Thymus (tissue), 11 donors: Measurements from ENCODE around the gene STAG3. TPM values are rescaled to one million over a fixed set of nuclear protein-coding genes. Genes with fewer than 3 reads are reported as not detected.
"Not testable (repeated sequence)": the region's sequence is repeated elsewhere in the genome, so short reads cannot be mapped to it uniquely, and the experiment has no call there.

Experiments used
- DNase-seq, 9 donors: peaks; one replicate each; pipeline ENCODE4 v3.0.0-alpha.2; 2013; ENCODE audit warnings: low spot score in 9 of 9, low read depth in 6 of 9, missing footprints in 1 of 9
- H3K27ac ChIP-seq, 2 donors: one replicate each; pipeline ENCODE4 v1.5.1; 2013; ENCODE audit warnings: control low read depth in 1 of 2, low read depth in 1 of 2, low read length in 1 of 2, mild to moderate bottlenecking in 1 of 2, moderate library complexity in 1 of 2
- H3K27me3 ChIP-seq, 2 donors: one replicate each; pipeline ENCODE4 v1.5.1; 2013; ENCODE audit warnings: low read length in 1 of 2; ENCODE audit not compliant: control insufficient read depth in 2 of 2, insufficient read depth in 1 of 2
- H3K36me3 ChIP-seq, 2 donors: one replicate each; pipeline ENCODE4 v1.5.1; 2013; ENCODE audit warnings: low read length in 1 of 2, mild to moderate bottlenecking in 1 of 2, moderate library complexity in 1 of 2; ENCODE audit not compliant: control insufficient read depth in 2 of 2, insufficient read depth in 2 of 2
- H3K4me1 ChIP-seq, 2 donors: one replicate each; pipeline ENCODE4 v1.5.1; 2013; ENCODE audit warnings: low read length in 2 of 2; ENCODE audit not compliant: control insufficient read depth in 2 of 2, insufficient read depth in 2 of 2
- H3K4me3 ChIP-seq, 2 donors: one replicate each; pipeline ENCODE4 v1.5.1; 2013; ENCODE audit warnings: low read length in 2 of 2, control low read depth in 1 of 2, mild to moderate bottlenecking in 1 of 2
- H3K9me3 ChIP-seq, 2 donors: one replicate each; pipeline ENCODE4 v1.5.1; 2013; ENCODE audit warnings: low read length in 1 of 2, mild to moderate bottlenecking in 1 of 2; ENCODE audit not compliant: control insufficient read depth in 2 of 2, insufficient read depth in 1 of 2
- WGBS: extraction: QIAGEN DNeasy Blood & Tissue Kit; methylation state at CpG from one replicate; pipeline ENCODE4 v1.1.7; 2013; 5-methylcytosine and 5-hydroxymethylcytosine counted together
- polyA plus RNA-seq: library from polyadenylated mRNA; stranded (reverse); fragments of 200-250 nt; gene quantifications from one replicate; pipeline ENCODE4 v1.2.3, GENCODE V29; 2013
- total RNA-seq: library from RNA; stranded (reverse); fragments of 120-200 nt; gene quantifications from one replicate; pipeline ENCODE4 v1.2.4, GENCODE V29; 2013
- donor health status: healthy.

The STAG3 gene
- total and polyA plus RNA-seq, 2 donors: 36.0 to 59.1 TPM

- peak in 3 of 9 donors; percentile 30 to 55 (median 41) for DNase-seq
- peak overlapping the region; percentile 71 to 99 for H3K4me3 ChIP-seq
- whole genome bisulfite sequencing: 25% methylated on average over 22 of the region's 22 CpGs
- no peaks in the 10 kb centered on the region for H3K27me3 ChIP-seq
- H3K36me3 ChIP-seq: peaks cover 28 to 52% of the 10 kb centered on the region in 2 donors
- peaks cover 0 to 7% of the 10 kb centered on the region in 2 donors for H3K9me3 ChIP-seq
- peak overlapping the region; percentile 98 to 100 for H3K27ac ChIP-seq
- peaks cover 7 to 66% of the 10 kb centered on the region in 2 donors for H3K4me1 ChIP-seq
Measured at GRCh38 chr7:100220586-100221230, 43.0 kb downstream of the STAG3 start.

GRCh38 chr7:100221231-100221718 is 43.6 kb downstream of the STAG3 start:
- H3K27ac ChIP-seq: peak overlapping the region; percentile 98 to 100
- WGBS: 4% methylated on average over 5 of the region's 5 CpGs
- peaks cover 28 to 55% of the 10 kb centered on the region in 2 donors for H3K36me3 ChIP-seq
- peaks cover 0 to 7% of the 10 kb centered on the region in 2 donors for H3K9me3 ChIP-seq
- peak overlapping the region; percentile 71 to 99 for H3K4me3 ChIP-seq
- H3K27me3 ChIP-seq: no peaks in the 10 kb centered on the region
- peaks cover 7 to 67% of the 10 kb centered on the region in 2 donors for H3K4me1 ChIP-seq
- peak; percentile 75 to 97 (median 91) for DNase-seq

- Histone ChIP-seq H3K9me3 (peaks cover 0 to 7% of the 10 kb centered on the region in 2 donors), H3K36me3 (peaks cover 29 to 61% of the 10 kb centered on the region in 2 donors), H3K4me3 (peak overlapping the region; percentile 71 to 99), H3K27me3 (no peaks in the 10 kb centered on the region), H3K27ac (peak overlapping the region; percentile 95 to 100), H3K4me1 (peaks cover 7 to 67% of the 10 kb centered on the region in 2 donors)
- WGBS: 70% methylated on average over 14 of the region's 14 CpGs
- peak in 2 of 9 donors; percentile 45 to 54 for DNase-seq
Measured at GRCh38 chr7:100221767-100222444, 44.2 kb downstream of the STAG3 start.

DNA sequence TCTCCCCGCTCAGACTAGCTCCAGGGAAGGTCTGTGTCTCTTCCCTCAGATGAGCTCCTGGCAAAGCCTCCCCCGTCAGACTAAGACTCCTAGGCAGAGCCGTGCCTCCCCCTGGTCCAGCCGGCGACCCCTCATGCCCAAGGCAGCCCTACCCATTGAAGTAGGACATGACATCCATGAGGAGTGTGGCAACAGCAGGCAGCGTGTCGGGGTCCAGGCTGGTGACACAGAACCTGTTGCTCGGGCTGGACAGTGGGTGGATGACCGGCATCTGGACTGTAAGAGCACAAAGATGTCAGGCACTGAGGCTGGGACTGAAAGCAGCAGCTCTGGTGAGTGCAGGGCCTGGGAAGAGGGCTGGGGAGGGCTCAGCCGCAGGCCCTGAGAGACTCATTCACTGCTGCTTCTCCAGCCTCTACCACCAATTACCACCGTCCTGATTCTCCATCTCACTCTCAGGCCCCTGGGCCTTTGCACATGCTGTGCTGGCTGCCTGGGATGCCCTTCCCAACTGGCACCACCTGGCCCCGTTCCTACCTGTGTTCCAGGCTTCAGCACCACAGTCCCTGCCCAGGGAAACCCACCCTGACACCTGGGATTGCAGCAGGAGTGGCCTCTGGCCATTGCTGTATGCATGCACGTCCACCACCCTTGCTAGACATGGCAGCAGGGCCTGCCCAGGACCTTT is 44.9 kb downstream of the STAG3 start:
- H3K4me3 ChIP-seq: peak overlapping the region; percentile 71 to 99
- no peak for DNase-seq
- WGBS: 94% methylated on average over 13 of the region's 13 CpGs
- peaks cover 33 to 61% of the 10 kb centered on the region in 2 donors for H3K36me3 ChIP-seq
- peaks cover 0 to 7% of the 10 kb centered on the region in 2 donors for H3K9me3 ChIP-seq
- peaks cover 3 to 67% of the 10 kb centered on the region in 2 donors for H3K4me1 ChIP-seq
- peak overlapping the region; percentile 95 to 100 for H3K27ac ChIP-seq
- H3K27me3 ChIP-seq: no peaks in the 10 kb centered on the region

GRCh38 chr7:100223376-100223927 is 45.7 kb downstream of the STAG3 start:
- Histone ChIP-seq H3K27ac (peak overlapping the region; percentile 6 to 57), H3K4me3 (peak overlapping the region in 1 of 2 donors; percentile 99), H3K4me1 (peaks cover 3 to 62% of the 10 kb centered on the region in 2 donors), H3K36me3 (peaks cover 33 to 61% of the 10 kb centered on the region in 2 donors)
- H3K9me3 ChIP-seq, H3K27me3 ChIP-seq, DNase-seq: not testable (repeated sequence)
- 92% methylated on average over 17 of the region's 17 CpGs for WGBS

GRCh38 chr7:100224891-100225290 is 47.2 kb downstream of the STAG3 start:
- not testable (repeated sequence) for H3K27me3 ChIP-seq, H3K9me3 ChIP-seq, DNase-seq, H3K4me3 ChIP-seq
- peaks cover 3 to 56% of the 10 kb centered on the region in 2 donors for H3K4me1 ChIP-seq
- H3K36me3 ChIP-seq: peaks cover 33 to 61% of the 10 kb centered on the region in 2 donors
- WGBS: 83% methylated on average over 6 of the region's 6 CpGs
- peak overlapping the region; percentile 32 to 74 for H3K27ac ChIP-seq

DNA sequence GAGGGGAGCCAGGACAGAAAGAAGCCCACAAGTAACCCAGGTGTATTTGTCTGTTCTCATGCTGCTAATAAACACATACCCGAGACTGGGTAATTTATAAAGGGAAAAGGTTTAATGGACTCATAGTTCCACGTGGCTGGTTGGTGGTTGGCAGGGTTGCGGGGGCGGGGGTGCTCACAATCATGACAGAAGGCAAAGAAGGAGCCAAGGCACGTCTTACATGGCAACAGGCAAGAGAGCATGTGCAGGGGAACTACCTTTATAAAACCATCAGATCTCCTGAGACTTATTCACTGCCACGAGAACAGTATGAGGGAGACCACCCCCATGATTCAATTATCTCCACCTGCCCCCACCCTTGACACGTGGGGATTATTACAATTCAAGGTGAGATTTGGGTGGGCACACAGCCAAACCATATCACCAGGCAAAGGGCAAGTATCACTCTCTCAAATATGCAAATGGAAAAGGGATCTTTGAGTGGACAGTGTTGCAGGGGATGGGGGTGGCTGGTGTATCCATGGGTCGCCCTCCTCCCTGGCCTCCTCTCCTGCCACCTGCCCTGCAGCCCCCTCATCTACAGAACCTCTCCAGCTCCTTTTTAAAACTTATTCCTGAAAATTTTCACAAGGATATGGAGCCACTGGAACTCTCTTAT is 57.1 kb downstream of the STAG3 start:
- not testable (repeated sequence) for H3K27ac ChIP-seq, H3K27me3 ChIP-seq, DNase-seq, H3K9me3 ChIP-seq, H3K4me3 ChIP-seq
- 92% methylated on average over 8 of the region's 8 CpGs for WGBS
- Histone ChIP-seq H3K4me1 (peaks cover 0 to 11% of the 10 kb centered on the region in 2 donors), H3K36me3 (peaks cover 20 to 24% of the 10 kb centered on the region in 2 donors)

DNA sequence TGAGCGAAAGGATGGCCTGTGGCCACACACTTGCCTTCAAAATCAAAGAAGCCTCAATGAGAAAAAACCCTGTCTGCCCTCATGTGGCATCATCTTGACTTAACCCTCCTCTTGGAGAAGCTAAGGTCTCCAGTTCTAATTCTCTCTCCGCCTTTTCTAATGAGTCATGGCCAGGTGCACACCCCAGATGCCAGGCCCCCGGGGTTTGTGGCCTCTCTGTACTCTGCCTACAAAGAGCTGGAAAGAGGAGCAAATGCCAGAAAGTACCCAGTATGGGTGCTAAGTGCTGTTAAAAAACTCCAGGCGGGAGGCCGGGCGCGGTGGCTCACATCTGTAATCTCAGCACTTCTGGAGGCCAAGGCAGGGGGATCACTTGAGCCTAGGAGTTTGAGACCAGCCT is 62.3 kb downstream of the STAG3 start:
- not testable (repeated sequence) for H3K27ac ChIP-seq, H3K9me3 ChIP-seq, H3K36me3 ChIP-seq, H3K4me3 ChIP-seq, DNase-seq, H3K27me3 ChIP-seq
- H3K4me1 ChIP-seq: peaks cover 2 to 21% of the 10 kb centered on the region in 2 donors
- WGBS: 69% methylated on average over 7 of the region's 7 CpGs
